PC-9 (cell line): ENCODE results near the gene PUM1. TPM values are rescaled to one million over a fixed set of nuclear protein-coding genes. Genes with fewer than 3 reads are reported as not detected.

Experiments used
- BruUV-seq: library from RNA; stranded (reverse); fragments of 400-500 nt; replicated peaks from 2 replicates; lab custom pipeline; 2021; lab: Mats Ljungman, UMichigan
- CTCF ChIA-PET: fragments of 300-600 bp; sonication (Branson Sonifier 250); formaldehyde crosslinking; loops from one replicate; lab custom pipeline; 2022; ENCODE audit warnings: antibody characterized with exemption; lab: Charles Lee
- POLR2A ChIA-PET: fragments of 300-600 bp; sonication (Branson Sonifier 250); formaldehyde crosslinking; loops from one replicate; lab custom pipeline; 2022; ENCODE audit warnings: antibody characterized with exemption; ENCODE audit not compliant: unreplicated experiment; lab: Charles Lee
- DNase-seq, 2 experiments: peaks; one replicate each; pipeline versions ENCODE4 v3.0.0 to v3.0.0-alpha.2; 2015 to 2022; ENCODE audit warnings: mixed read lengths in 1 of 2
- H2AFZ ChIP-seq: fragments of 200-600 bp; sonication (generic); 2 replicates; pipeline ENCODE4 v1.8.1; 2017; ENCODE audit warnings: antibody characterized with exemption
- H3F3A ChIP-seq: fragments of 200-600 bp; sonication (generic); 2 replicates; pipeline ENCODE4 v1.8.1; 2017; ENCODE audit warnings: antibody characterized with exemption, mild to moderate bottlenecking, low read depth; ENCODE audit not compliant: insufficient read depth
- H3K27ac ChIP-seq: fragments of 200-600 bp; sonication (generic); 2 replicates; pipeline ENCODE4 v1.6.1; 2016; ENCODE audit warnings: mixed run types
- H3K27me3 ChIP-seq: fragments of 200-600 bp; sonication (generic); 2 replicates; pipeline ENCODE4 v1.6.1; 2016; ENCODE audit warnings: low read depth, mixed run types; ENCODE audit not compliant: insufficient read depth
- H3K36me3 ChIP-seq: fragments of 200-600 bp; sonication (generic); 2 replicates; pipeline ENCODE4 v1.6.1; 2016; ENCODE audit warnings: low read depth, mixed run types
- H3K4me1 ChIP-seq: fragments of 200-600 bp; sonication (generic); replicated peaks from 2 replicates; pipeline ENCODE4 v1.6.1; 2016; ENCODE audit warnings: mixed run types; ENCODE audit not compliant: insufficient read depth
- H3K4me2 ChIP-seq: fragments of 200-600 bp; sonication (generic); 2 replicates; pipeline ENCODE4 v1.6.1; 2017; ENCODE audit warnings: mixed run types
- H3K4me3 ChIP-seq: fragments of 200-600 bp; sonication (generic); 2 replicates; pipeline ENCODE4 v1.6.1; 2016; ENCODE audit warnings: mixed run types
- H3K79me2 ChIP-seq: fragments of 200-600 bp; sonication (generic); 2 replicates; pipeline ENCODE4 v1.6.1; 2017; ENCODE audit warnings: low read depth, mixed run types
- H3K9me2 ChIP-seq: fragments of 200-600 bp; sonication (generic); 2 replicates; pipeline ENCODE4 v1.8.1; 2017; ENCODE audit warnings: mild to moderate bottlenecking; ENCODE audit not compliant: insufficient read depth
- H3K9me3 ChIP-seq: fragments of 200-600 bp; sonication (generic); 2 replicates; pipeline ENCODE4 v1.8.1; 2016; ENCODE audit warnings: low read depth; ENCODE audit not compliant: insufficient read depth
- H4K20me1 ChIP-seq: fragments of 200-600 bp; sonication (generic); 2 replicates; pipeline ENCODE4 v1.8.1; 2017; ENCODE audit not compliant: insufficient read depth
- EZH2 ChIP-seq: fragments of 200-600 bp; sonication (generic); IDR thresholded peaks from 2 replicates; pipeline ENCODE4 v1.8.0; 2017; ENCODE audit warnings: antibody characterized with exemption, low read depth
- intact Hi-C: fragments of 100-400 bp; cut with micrococcal nuclease; formaldehyde crosslinking; loops from one replicate; pipeline ENCODE4 v1.10.0; 2022; ENCODE audit not compliant: unreplicated experiment
- total RNA-seq: library from RNA; stranded (reverse); gene quantifications from 2 replicates; pipeline ENCODE4 v1.2.3, GENCODE V29; 2021
- TF ChIP-seq, protein P1 (sequence below): fragments of 200-600 bp; sonication (generic); conservative IDR thresholded peaks from 2 replicates; pipeline ENCODE4 v1.6.1; 2017; ENCODE audit warnings: mixed run types, antibody characterized with exemption, mild to moderate bottlenecking, moderate library complexity

Gene PUM1
- total RNA-seq, 1 experiment from 2014 or later = 117 TPM

DNA sequence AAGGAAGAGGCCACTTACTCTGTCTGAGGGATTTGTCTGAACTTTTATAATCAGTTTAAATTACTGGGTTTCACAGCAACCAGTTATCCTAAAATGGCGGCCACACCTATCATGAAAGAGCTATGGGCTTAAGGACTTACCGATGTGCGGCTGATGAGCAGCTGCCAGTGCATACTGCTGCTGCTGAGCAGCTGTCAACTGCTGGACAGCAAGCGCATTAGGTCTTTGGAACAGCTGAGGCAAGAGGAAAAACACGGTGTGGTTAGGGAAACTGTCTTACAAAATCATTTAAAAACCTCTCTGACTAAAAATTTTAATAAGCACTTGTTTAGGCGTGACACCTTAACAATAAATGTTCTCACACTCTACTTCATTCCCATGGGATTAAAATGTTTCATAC is 84.3 kb downstream of the PUM1 start:
- no peaks in the 10 kb centered on the region for H3K27me3 ChIP-seq
- POLR2A ChIA-PET = no interaction called here
- CTCF ChIA-PET = interaction anchor here (1.0 kb wide), 1 partner anchor 52 kb away, joined by 3 read pairs; no protein-coding TSS in a partner anchor
- no peak overlapping the region for H2AFZ ChIP-seq
- peaks cover 64% of the 10 kb centered on the region for H4K20me1 ChIP-seq
- peaks cover 11% of the 10 kb centered on the region; the same call in 1 of the 2 replicates for H3K36me3 ChIP-seq
- peaks cover 29% of the 10 kb centered on the region for H3F3A ChIP-seq
- peaks cover 79% of the 10 kb centered on the region for H3K79me2 ChIP-seq
- H3K4me1 ChIP-seq = peaks cover 20% of the 10 kb centered on the region
- no peak for DNase-seq
- H3K9me3 ChIP-seq = no peaks in the 10 kb centered on the region
- BruUV-seq = no TSS peak
- intact Hi-C loops = no loop called here
- no peak overlapping the region for H3K27ac ChIP-seq
- H3K4me3 ChIP-seq = no peak overlapping the region
- H3K9me2 ChIP-seq = no peaks in the 10 kb centered on the region
- H3K4me2 ChIP-seq = no peak overlapping the region
- TF ChIP-seq, protein P1, sequence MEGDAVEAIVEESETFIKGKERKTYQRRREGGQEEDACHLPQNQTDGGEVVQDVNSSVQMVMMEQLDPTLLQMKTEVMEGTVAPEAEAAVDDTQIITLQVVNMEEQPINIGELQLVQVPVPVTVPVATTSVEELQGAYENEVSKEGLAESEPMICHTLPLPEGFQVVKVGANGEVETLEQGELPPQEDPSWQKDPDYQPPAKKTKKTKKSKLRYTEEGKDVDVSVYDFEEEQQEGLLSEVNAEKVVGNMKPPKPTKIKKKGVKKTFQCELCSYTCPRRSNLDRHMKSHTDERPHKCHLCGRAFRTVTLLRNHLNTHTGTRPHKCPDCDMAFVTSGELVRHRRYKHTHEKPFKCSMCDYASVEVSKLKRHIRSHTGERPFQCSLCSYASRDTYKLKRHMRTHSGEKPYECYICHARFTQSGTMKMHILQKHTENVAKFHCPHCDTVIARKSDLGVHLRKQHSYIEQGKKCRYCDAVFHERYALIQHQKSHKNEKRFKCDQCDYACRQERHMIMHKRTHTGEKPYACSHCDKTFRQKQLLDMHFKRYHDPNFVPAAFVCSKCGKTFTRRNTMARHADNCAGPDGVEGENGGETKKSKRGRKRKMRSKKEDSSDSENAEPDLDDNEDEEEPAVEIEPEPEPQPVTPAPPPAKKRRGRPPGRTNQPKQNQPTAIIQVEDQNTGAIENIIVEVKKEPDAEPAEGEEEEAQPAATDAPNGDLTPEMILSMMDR = no peak
- TF ChIP-seq EZH2 = no peak

DNA sequence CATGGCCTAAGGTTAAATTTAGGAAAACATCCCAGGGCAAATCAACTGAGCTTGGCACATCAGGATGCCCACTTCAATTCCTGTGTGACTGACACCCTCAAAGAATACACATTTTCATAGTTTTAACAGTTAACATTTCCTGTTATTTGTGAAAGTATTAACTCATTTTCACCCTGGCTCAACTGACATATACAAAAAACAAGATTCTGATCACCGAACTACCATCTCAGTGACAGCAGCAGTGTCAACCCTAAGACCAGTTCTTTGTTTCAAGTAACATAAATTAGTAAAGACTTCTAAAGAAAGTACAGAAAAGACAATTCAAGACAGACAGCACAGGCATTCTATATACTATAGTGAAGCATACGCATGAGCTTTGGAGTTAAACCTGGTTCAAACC is 88.0 kb downstream of the PUM1 start:
- DNase-seq = no peak
- Histone ChIP-seq H3K4me2 (no peak overlapping the region), H3K9me2 (no peaks in the 10 kb centered on the region), H3K4me1 (peaks cover 21% of the 10 kb centered on the region), H3K36me3 (peaks cover 12% of the 10 kb centered on the region), H3K27ac (peak overlapping the region; percentile 19; the same call in 1 of the 2 replicates), H3K9me3 (no peaks in the 10 kb centered on the region), H3K27me3 (no peaks in the 10 kb centered on the region), H3K4me3 (no peak overlapping the region), H4K20me1 (peaks cover 50% of the 10 kb centered on the region), H2AFZ (no peak overlapping the region), H3K79me2 (peaks cover 44% of the 10 kb centered on the region), H3F3A (peaks cover 28% of the 10 kb centered on the region; the same call in 1 of the 2 replicates)
- TF ChIP-seq, protein P1 = no peak
- no peak for TF ChIP-seq EZH2
- POLR2A ChIA-PET = no interaction called here
- no TSS peak for BruUV-seq
- intact Hi-C loops = no loop called here
- CTCF ChIA-PET = interaction anchor here (0.6 kb wide), 1 partner anchor 44 kb away, joined by 5 read pairs; no protein-coding TSS in a partner anchor

DNA sequence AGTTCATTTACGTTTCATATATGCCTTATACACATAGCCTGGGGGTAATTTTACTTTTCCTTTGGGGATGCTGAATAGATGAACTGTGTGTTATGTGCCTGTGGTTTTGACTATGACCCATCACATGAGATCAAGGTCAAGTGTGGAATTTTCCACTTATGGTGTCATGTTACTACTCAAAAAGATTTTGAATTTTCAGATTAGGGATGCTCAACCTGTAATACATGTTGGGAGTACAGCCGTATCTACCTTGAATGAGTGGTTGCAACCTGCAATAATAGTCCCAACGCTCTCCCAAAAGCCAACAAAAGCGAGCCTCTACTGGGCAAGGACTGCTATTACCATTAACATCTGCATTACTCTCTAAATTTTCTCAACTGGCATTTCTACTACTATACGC is 88.4 kb downstream of the PUM1 start:
- peaks cover 21% of the 10 kb centered on the region for H3K4me1 ChIP-seq
- H2AFZ ChIP-seq = no peak overlapping the region
- H3K79me2 ChIP-seq = peaks cover 40% of the 10 kb centered on the region
- H3K9me2 ChIP-seq = no peaks in the 10 kb centered on the region
- H3K4me2 ChIP-seq = peak overlapping the region; percentile 16; the same call in 1 of the 2 replicates
- no peak for TF ChIP-seq EZH2
- TF ChIP-seq, protein P1 = no peak; the same call in 1 of the 2 replicates
- POLR2A ChIA-PET = no interaction called here
- H3K36me3 ChIP-seq = peaks cover 12% of the 10 kb centered on the region
- H3K4me3 ChIP-seq = no peak overlapping the region
- intact Hi-C loops = no loop called here
- no peaks in the 10 kb centered on the region for H3K9me3 ChIP-seq
- DNase-seq = peak in 1 of 2 experiments; percentile 56
- CTCF ChIA-PET = interaction anchor here (0.6 kb wide), 1 partner anchor 45 kb away, joined by 5 read pairs; no protein-coding TSS in a partner anchor
- H4K20me1 ChIP-seq = peaks cover 49% of the 10 kb centered on the region
- no peak overlapping the region for H3K27ac ChIP-seq
- H3K27me3 ChIP-seq = no peaks in the 10 kb centered on the region
- no TSS peak for BruUV-seq
- peaks cover 28% of the 10 kb centered on the region; the same call in 1 of the 2 replicates for H3F3A ChIP-seq
